SH-SY5Y (cell line): ENCODE data around the gene STK35.

ENCODE experiments used
- GATA2 ChIP-seq: IDR thresholded peaks from 2 replicates; pipeline ENCODE4 v1.6.1; 2011; ENCODE audit warnings: mild to moderate bottlenecking, low read depth, low read length
- GATA3 ChIP-seq: IDR thresholded peaks from 2 replicates; pipeline ENCODE4 v1.6.1; 2011; ENCODE audit warnings: low read depth, mild to moderate bottlenecking, low read length, moderate library complexity

STK35 gene

GRCh38 chr20:2152317-2152716 lies 50.7 kb downstream of the STK35 start:
- no peak for TF ChIP-seq GATA2
- TF ChIP-seq GATA3: no peak

- TF ChIP-seq GATA3 (no peak), GATA2 (no peak)
These were observed 51.7 kb downstream of the STK35 start for GRCh38 chr20:2153326-2153725.

DNA sequence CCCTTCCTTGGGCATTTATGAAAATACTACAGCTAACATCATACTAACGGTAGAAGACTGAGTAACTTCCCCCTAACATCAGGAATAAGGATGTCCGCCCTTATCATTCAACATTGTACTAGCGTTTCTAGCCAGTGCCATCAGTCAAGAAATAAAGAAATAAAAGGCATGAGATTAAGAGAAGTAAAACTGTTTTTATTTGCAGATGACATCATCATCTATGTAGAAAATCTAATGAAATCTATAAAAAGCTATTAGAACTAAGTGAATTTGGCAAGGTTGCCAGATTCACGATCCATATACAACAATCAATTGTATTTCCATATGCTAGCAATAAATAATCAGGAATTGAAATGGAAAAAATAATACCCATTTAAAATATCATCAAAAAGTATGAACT lies 54.6 kb downstream of the STK35 start:
- TF ChIP-seq GATA2 (no peak), GATA3 (no peak)

- TF ChIP-seq GATA3 (no peak), GATA2 (no peak)
These were observed 55.3 kb downstream of the STK35 start for GRCh38 chr20:2156666-2157624.

DNA sequence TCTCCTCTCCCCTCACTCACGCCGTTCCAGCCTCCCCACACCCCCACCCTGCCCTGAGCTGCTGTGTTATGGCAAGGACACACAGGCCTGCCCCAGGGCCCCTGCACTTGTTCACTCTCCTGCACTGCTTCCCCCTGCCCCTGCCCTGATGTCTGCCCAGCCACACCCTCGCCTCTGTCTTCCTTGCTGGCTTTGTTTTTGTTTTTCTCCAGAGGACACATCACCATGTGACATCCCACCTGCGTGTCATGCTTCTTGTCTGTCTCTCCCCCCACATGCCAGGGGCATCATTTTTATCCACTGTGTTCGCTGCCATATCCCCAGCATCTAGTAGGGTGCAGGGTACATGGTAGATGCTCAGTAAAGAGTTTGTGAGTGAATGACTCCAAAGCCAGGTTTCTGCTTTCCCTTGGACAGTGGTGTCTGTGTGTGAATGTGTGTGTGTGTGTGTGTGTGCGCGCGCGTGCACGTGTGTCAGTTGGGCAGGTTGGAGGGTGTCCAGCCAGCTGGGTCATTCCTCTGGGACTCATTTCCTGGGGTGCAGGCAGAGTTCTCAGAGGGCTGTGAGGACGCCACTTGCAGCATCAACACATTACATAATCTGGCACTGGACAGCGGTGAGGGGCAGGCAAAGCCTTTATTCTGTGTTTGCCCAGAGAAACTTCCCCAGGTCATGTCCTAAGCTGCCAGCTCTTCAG lies 60.6 kb downstream of the STK35 start:
- TF ChIP-seq GATA3 (no peak), GATA2 (no peak)

- TF ChIP-seq GATA3 (no peak), GATA2 (no peak)
These were observed 61.2 kb downstream of the STK35 start for GRCh38 chr20:2162823-2163166.

DNA sequence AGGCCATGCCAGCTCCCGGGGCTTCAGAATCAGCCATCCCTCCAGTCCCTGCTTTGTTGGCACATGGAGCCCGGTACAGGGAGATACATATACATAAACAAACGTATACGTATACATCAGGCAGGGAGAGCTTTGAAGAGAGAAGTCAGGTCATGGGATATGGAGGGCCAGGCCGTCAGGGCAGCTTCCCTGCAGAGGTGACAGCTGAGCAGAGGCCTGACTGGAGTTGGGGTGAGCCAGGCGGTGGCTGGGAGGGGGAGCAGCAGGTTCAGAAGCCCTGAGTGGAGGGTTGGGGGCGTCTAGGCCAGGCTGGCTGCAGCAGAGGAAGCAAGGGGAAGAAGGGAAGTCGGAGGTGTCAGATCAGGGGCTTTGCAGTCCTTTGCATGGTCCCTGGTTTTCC lies 61.7 kb downstream of the STK35 start:
- TF ChIP-seq GATA3 (no peak), GATA2 (no peak)

- TF ChIP-seq GATA2: no peak
- no peak for TF ChIP-seq GATA3
These were observed 62.1 kb downstream of the STK35 start for GRCh38 chr20:2163757-2164156.

GRCh38 chr20:2164421-2164820 lies 62.8 kb downstream of the STK35 start:
- TF ChIP-seq GATA3: no peak
- no peak for TF ChIP-seq GATA2

DNA sequence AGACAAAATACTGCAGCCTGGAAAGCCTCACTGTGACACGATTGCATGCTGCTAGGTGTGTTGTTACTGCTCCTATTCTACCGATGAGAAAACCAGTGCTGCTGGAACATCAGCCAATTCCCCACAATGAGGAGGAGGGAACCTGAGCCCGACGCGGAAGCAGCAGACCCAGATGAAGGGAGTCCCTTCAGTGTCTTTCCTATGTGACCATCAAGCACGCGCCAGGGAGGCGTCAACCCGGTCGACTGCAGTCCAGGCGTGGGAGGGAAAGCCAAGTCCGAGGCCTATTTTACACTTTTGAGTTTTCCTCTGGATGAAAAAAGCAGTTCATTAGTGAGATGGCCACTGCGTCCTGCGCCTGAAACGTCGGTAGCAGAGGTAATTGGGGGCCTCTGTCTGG lies 63.3 kb downstream of the STK35 start:
- no peak for TF ChIP-seq GATA2

- TF ChIP-seq GATA2 (no peak), GATA3 (no peak)
These were observed 64.2 kb downstream of the STK35 start for GRCh38 chr20:2165871-2166270.

- no peak for TF ChIP-seq GATA3
These were observed 65.5 kb downstream of the STK35 start for GRCh38 chr20:2167112-2167511.

GRCh38 chr20:2168946-2169345 lies 67.3 kb downstream of the STK35 start:
- TF ChIP-seq GATA2 (no peak), GATA3 (no peak)

DNA sequence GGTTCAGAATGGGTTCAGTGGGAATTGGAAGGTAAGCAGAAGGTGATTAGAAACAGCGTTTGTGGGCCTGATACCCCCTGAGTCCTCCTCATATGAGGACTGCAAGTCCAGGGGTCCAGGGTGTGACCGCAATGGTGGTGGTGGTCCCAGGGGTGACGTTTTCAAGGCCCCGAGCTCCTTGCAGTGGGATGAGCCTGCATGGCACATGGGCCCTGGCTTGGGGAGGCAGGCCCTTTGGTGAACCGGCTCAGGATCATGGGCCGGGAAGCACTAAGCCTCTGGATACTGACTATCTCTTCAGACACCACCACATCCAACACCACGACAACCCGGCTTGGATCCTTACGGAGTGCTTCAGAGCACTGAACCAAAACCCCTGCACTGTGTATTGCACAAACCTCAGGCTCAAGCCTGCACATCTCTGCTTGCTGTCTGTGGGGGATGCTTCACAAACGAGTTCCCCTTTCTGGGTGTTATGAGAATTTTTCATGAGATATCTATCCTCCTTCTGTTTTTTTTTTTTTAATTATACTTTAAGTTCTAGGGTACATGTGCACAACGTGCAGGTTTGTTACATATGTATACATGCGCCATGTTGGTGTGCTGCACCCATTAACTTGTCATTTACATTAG lies 67.9 kb downstream of the STK35 start:
- TF ChIP-seq GATA2 (no peak), GATA3 (no peak)

DNA sequence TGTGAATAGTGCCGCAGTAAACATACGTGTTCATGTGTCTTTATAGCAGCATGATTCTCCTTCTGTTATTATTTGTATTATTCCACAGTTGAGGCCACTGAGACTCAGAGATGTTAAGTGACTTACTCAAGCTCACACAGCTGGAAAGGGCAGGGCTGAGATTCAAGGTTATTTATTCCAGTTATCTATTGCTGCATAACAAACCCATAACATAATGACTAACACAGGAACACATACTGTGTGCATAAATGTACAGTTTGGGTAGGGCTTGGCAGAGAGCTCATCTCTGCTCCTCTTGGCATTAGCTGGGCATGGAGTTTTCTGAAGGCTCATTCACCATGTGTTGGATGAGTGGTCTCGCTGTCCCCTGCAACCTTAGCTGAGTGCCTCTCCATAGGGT lies 68.8 kb downstream of the STK35 start:
- TF ChIP-seq GATA3: no peak
- no peak for TF ChIP-seq GATA2
